Astrocyte (in vitro differentiated cells and primary cell): ENCODE results near the gene ANGPTL7. TPM values are rescaled to one million over a fixed set of nuclear protein-coding genes. Genes with fewer than 3 reads are reported as not detected.

Experiments used
- DNase-seq: peaks from one replicate; pipeline ENCODE4 v3.0.0-alpha.2; 2010; ENCODE audit warnings: low read depth
- FAIRE-seq: peaks from 2 replicates; lab custom pipeline; 2011; peaks lifted over from hg19 to GRCh38; lab: Jason Lieb, UNC
- H2AFZ ChIP-seq: 2 replicates; pipeline ENCODE4 v1.6.0; 2012; ENCODE audit warnings: low read depth, low read length, inconsistent platforms
- H3K27ac ChIP-seq: 2 replicates; pipeline ENCODE4 v1.5.1; 2011; ENCODE audit warnings: low read depth, low read length, inconsistent platforms
- H3K27me3 ChIP-seq: 2 replicates; pipeline ENCODE4 v1.6.0; 2011; ENCODE audit warnings: low read length, inconsistent platforms; ENCODE audit not compliant: insufficient read depth
- H3K36me3 ChIP-seq: 2 replicates; pipeline ENCODE4 v1.5.1; 2011; ENCODE audit warnings: low read length, inconsistent platforms; ENCODE audit not compliant: insufficient read depth
- H3K4me1 ChIP-seq: 2 replicates; pipeline ENCODE4 v1.5.1; 2011; ENCODE audit warnings: low read length, inconsistent platforms; ENCODE audit not compliant: insufficient read depth
- H3K4me2 ChIP-seq: 2 replicates; pipeline ENCODE4 v1.6.0; 2012; ENCODE audit warnings: low read length, inconsistent platforms
- H3K4me3 ChIP-seq: 2 replicates; pipeline ENCODE4 v1.5.1; 2011; ENCODE audit warnings: low read depth, mild to moderate bottlenecking, low read length, inconsistent platforms; ENCODE audit not compliant: insufficient read depth
- H3K79me2 ChIP-seq: 2 replicates; pipeline ENCODE4 v1.6.0; 2012; ENCODE audit warnings: mild to moderate bottlenecking, low read length, inconsistent platforms; ENCODE audit not compliant: insufficient read depth
- H3K9ac ChIP-seq: 2 replicates; pipeline ENCODE4 v1.6.0; 2012; ENCODE audit warnings: mild to moderate bottlenecking, low read length, inconsistent platforms
- H3K9me3 ChIP-seq: 2 replicates; pipeline ENCODE4 v1.5.1; 2012; ENCODE audit warnings: low read depth, mild to moderate bottlenecking, low read length, inconsistent platforms; ENCODE audit not compliant: insufficient read depth
- H4K20me1 ChIP-seq: 2 replicates; pipeline ENCODE4 v1.6.0; 2012; ENCODE audit warnings: low read length, inconsistent platforms; ENCODE audit not compliant: insufficient read depth
- H3K27ac Mint-ChIP-seq: one replicate; pipeline ENCODE4 v1.8.0; 2021; ENCODE audit warnings: mild to moderate bottlenecking, mixed read lengths; ENCODE audit not compliant: unreplicated experiment
- H3K27me3 Mint-ChIP-seq: one replicate; pipeline ENCODE4 v1.8.0; 2021; ENCODE audit warnings: low read depth, mixed read lengths; ENCODE audit not compliant: unreplicated experiment
- H3K36me3 Mint-ChIP-seq: one replicate; pipeline ENCODE4 v1.8.0; 2021; ENCODE audit warnings: low read depth, mixed read lengths; ENCODE audit not compliant: unreplicated experiment
- H3K4me1 Mint-ChIP-seq: one replicate; pipeline ENCODE4 v1.8.0; 2021; ENCODE audit warnings: low read depth, mixed read lengths; ENCODE audit not compliant: unreplicated experiment
- H3K4me3 Mint-ChIP-seq: one replicate; pipeline ENCODE4 v1.8.0; 2021; ENCODE audit warnings: mild to moderate bottlenecking, moderate library complexity, mixed read lengths; ENCODE audit not compliant: unreplicated experiment
- H3K9me3 Mint-ChIP-seq: one replicate; pipeline ENCODE4 v1.8.0; 2021; ENCODE audit warnings: mild to moderate bottlenecking, mixed read lengths; ENCODE audit not compliant: unreplicated experiment
- EZH2 ChIP-seq: IDR thresholded peaks from 2 replicates; pipeline ENCODE4 v1.6.1; 2012; ENCODE audit warnings: mild to moderate bottlenecking, low read length, inconsistent platforms; ENCODE audit not compliant: insufficient read depth
- total RNA-seq: library from RNA; stranded (reverse); gene quantifications from 2 replicates; pipeline ENCODE4 v1.2.1, GENCODE V29; 2021
- TF ChIP-seq, protein P1 (sequence below): IDR thresholded peaks from 2 replicates; pipeline ENCODE4 v1.5.1; 2011; ENCODE audit warnings: low read depth, mild to moderate bottlenecking, inconsistent platforms, low read length, moderate library complexity; ENCODE audit not compliant: insufficient read depth

The ANGPTL7 gene
- total RNA-seq, 1 donor from 2014 or later = 0.86 TPM

DNA sequence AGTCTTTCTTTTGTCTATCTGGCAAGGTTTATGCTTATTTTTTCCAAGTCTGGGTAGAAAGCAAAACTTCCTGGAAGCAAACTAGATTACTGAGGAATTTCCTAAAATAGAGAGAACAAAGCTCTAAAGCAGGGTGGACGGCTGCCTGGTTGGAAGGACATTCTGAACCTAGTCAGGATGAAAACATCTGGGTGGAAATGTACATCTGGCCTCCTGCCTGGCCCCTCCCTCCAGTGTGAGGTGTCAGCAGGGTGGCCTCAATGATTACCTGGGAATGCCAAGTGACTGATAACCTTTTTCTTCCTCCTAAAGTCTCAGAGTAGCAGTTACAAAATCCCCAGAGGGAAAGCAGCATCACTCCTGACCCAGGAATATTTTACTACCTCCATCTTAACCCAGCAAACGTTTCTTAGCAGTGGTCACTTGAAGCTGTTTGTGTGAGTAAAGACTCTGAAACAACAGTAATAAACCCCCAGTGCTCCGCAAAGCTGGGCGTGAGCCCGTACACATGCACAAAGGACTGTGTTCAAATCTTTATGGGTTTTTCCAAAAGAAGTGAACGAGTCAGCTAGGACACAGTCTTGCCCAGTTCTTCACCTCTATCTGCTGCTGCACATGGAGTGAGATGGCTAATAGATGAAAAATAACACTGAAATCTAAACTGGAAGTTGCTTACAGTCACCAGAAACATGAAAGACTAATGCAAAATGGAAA is 18.9 kb downstream of the ANGPTL7 start:
- no peak overlapping the region for H2AFZ ChIP-seq
- H3K9ac ChIP-seq = no peak overlapping the region
- no peak overlapping the region for H3K27ac Mint-ChIP-seq
- H4K20me1 ChIP-seq = no peaks in the 10 kb centered on the region
- H3K4me2 ChIP-seq = no peak overlapping the region
- no peak overlapping the region for H3K4me3 ChIP-seq
- peaks cover 74% of the 10 kb centered on the region for H3K36me3 ChIP-seq
- TF ChIP-seq, protein P1, sequence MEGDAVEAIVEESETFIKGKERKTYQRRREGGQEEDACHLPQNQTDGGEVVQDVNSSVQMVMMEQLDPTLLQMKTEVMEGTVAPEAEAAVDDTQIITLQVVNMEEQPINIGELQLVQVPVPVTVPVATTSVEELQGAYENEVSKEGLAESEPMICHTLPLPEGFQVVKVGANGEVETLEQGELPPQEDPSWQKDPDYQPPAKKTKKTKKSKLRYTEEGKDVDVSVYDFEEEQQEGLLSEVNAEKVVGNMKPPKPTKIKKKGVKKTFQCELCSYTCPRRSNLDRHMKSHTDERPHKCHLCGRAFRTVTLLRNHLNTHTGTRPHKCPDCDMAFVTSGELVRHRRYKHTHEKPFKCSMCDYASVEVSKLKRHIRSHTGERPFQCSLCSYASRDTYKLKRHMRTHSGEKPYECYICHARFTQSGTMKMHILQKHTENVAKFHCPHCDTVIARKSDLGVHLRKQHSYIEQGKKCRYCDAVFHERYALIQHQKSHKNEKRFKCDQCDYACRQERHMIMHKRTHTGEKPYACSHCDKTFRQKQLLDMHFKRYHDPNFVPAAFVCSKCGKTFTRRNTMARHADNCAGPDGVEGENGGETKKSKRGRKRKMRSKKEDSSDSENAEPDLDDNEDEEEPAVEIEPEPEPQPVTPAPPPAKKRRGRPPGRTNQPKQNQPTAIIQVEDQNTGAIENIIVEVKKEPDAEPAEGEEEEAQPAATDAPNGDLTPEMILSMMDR = no peak
- no peak for TF ChIP-seq EZH2
- no peak overlapping the region for H3K27ac ChIP-seq
- H3K27me3 Mint-ChIP-seq = no peaks in the 10 kb centered on the region
- no peaks in the 10 kb centered on the region for H3K4me1 ChIP-seq
- no peaks in the 10 kb centered on the region for H3K4me1 Mint-ChIP-seq
- no peaks in the 10 kb centered on the region for H3K9me3 Mint-ChIP-seq
- DNase-seq (no peak), FAIRE-seq (no peak)
- H3K79me2 ChIP-seq = no peaks in the 10 kb centered on the region
- no peak overlapping the region for H3K4me3 Mint-ChIP-seq
- no peaks in the 10 kb centered on the region for H3K27me3 ChIP-seq
- peaks cover 28% of the 10 kb centered on the region for H3K36me3 Mint-ChIP-seq
- no peaks in the 10 kb centered on the region for H3K9me3 ChIP-seq

DNA sequence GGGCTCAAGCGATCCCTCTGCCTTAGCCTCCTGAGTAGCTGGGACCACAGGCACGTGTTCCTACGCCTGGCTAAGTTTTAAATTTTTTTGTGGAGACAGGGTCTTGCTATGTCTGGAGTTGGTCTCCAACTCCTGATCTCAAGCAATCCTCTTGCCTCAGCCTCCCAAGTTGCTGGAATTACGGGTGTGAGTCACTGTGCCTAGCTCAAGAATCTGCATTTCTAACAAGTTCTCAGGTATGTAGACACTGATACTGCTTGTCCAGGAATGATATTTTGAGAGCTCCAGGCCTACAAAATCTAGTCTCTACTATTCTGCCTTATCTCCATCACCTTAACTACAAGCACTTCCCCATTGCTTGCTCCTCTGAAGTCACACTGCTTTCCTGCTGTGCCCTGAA is 22.3 kb downstream of the ANGPTL7 start:
- Mint-ChIP-seq H3K4me1 (no peaks in the 10 kb centered on the region), H3K4me3 (no peak overlapping the region), H3K27ac (no peak overlapping the region), H3K27me3 (no peaks in the 10 kb centered on the region), H3K9me3 (no peaks in the 10 kb centered on the region), H3K36me3 (peaks cover 32% of the 10 kb centered on the region)
- H3K27ac ChIP-seq = no peak overlapping the region
- FAIRE-seq = no peak
- H3K4me1 ChIP-seq = no peaks in the 10 kb centered on the region
- no peaks in the 10 kb centered on the region for H3K27me3 ChIP-seq
- no peak overlapping the region for H2AFZ ChIP-seq
- peaks cover 75% of the 10 kb centered on the region for H3K36me3 ChIP-seq
- no peaks in the 10 kb centered on the region for H3K79me2 ChIP-seq
- DNase-seq = no peak
- no peaks in the 10 kb centered on the region for H3K9me3 ChIP-seq
- H3K4me2 ChIP-seq = no peak overlapping the region
- no peak overlapping the region for H3K4me3 ChIP-seq
- peaks cover 5% of the 10 kb centered on the region for H4K20me1 ChIP-seq
- TF ChIP-seq EZH2 = no peak
- TF ChIP-seq, protein P1 = no peak
- no peak overlapping the region for H3K9ac ChIP-seq

DNA sequence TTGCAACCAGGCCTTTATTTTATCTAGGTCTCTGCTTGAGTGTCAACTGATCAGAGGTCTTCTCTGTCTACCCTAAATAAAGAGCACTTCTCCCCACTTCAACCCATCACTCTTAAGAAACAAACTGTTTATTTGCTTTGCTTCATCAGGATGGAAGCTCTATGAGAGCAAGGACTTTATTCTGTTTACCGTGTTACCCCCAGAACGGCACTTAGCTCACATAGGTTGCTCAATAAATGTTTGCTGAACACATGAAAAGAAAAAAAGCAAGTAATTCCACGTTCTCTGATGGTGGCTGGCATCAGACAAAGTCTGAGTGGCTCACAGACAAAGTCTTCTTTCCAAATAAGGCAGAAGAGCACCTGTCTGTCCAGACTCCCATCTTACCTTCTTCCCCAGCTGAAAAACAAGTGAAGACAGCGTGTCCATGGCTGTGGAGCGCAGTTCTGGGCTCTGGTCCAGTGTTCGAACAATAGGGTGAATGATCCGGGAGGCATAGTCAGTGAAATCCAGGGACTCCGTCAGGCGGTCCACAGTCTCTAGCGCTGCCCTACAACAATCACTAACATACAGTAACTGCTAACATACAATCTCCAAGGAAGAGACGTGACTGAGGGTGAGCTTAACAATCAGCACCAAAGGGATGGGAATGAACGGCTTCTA is 22.9 kb downstream of the ANGPTL7 start:
- H3K27me3 Mint-ChIP-seq = no peaks in the 10 kb centered on the region
- no peak overlapping the region for H2AFZ ChIP-seq
- no peaks in the 10 kb centered on the region for H3K9me3 ChIP-seq
- H3K27ac Mint-ChIP-seq = no peak overlapping the region
- H3K36me3 Mint-ChIP-seq = peaks cover 31% of the 10 kb centered on the region
- no peak overlapping the region for H3K27ac ChIP-seq
- H4K20me1 ChIP-seq = peaks cover 5% of the 10 kb centered on the region
- no peaks in the 10 kb centered on the region for H3K4me1 Mint-ChIP-seq
- DNase-seq (no peak), FAIRE-seq (no peak)
- TF ChIP-seq, protein P1 = no peak
- TF ChIP-seq EZH2 = no peak
- no peaks in the 10 kb centered on the region for H3K9me3 Mint-ChIP-seq
- no peak overlapping the region for H3K4me3 ChIP-seq
- H3K9ac ChIP-seq = no peak overlapping the region
- no peak overlapping the region for H3K4me3 Mint-ChIP-seq
- H3K27me3 ChIP-seq = no peaks in the 10 kb centered on the region
- H3K79me2 ChIP-seq = no peaks in the 10 kb centered on the region
- no peaks in the 10 kb centered on the region for H3K4me1 ChIP-seq
- H3K4me2 ChIP-seq = no peak overlapping the region
- H3K36me3 ChIP-seq = peaks cover 73% of the 10 kb centered on the region
